H1 (cell line): ENCODE measurements around the gene CNFN. TPM values are rescaled to one million over a fixed set of nuclear protein-coding genes. Genes with fewer than 3 reads are reported as not detected.

Experiments used
- CTCF ChIA-PET: fragments of 300-600 bp; sonication (Branson Sonifier 250); formaldehyde crosslinking; loops from one replicate; lab custom pipeline; 2021; ENCODE audit not compliant: partially characterized antibody; lab: Charles Lee
- POLR2A ChIA-PET: fragments of 300-600 bp; sonication (Branson Sonifier 250); formaldehyde crosslinking; loops from one replicate; lab custom pipeline; 2021; ENCODE audit warnings: inconsistent platforms; ENCODE audit not compliant: partially characterized antibody; lab: Charles Lee
- DNase-seq, 2 experiments: peaks; one replicate each; pipeline versions ENCODE4 v3.0.0 to v3.0.0-alpha.2; 2010 to 2022; ENCODE audit warnings: low spot score in 2 of 2, low read depth in 1 of 2, mixed read lengths in 1 of 2
- FAIRE-seq: peaks from 2 replicates; lab custom pipeline; 2011; peaks lifted over from hg19 to GRCh38; lab: Jason Lieb, UNC
- H2AFZ ChIP-seq: 2 replicates; pipeline ENCODE4 v1.8.1; 2012; ENCODE audit warnings: low read length, inconsistent platforms
- H2AK5ac ChIP-seq: 2 replicates; pipeline ENCODE4 v1.6.1; 2013; ENCODE audit warnings: low read depth, low read length
- H2BK120ac ChIP-seq: replicated peaks from 2 replicates; pipeline ENCODE3; 2013; ENCODE audit warnings: low read depth, low read length, inconsistent platforms
- H2BK12ac ChIP-seq: 2 replicates; pipeline ENCODE4 v1.6.1; 2013; ENCODE audit warnings: low read depth, low read length
- H2BK15ac ChIP-seq: 2 replicates; pipeline ENCODE4 v1.6.1; 2013; ENCODE audit warnings: low read length
- H2BK20ac ChIP-seq: 2 replicates; pipeline ENCODE4 v1.6.1; 2013; ENCODE audit warnings: low read length
- H2BK5ac ChIP-seq: 2 replicates; pipeline ENCODE4 v1.6.1; 2013; ENCODE audit warnings: low read depth, low read length
- H3K14ac ChIP-seq: 2 replicates; pipeline ENCODE4 v1.6.1; 2013; ENCODE audit warnings: inconsistent platforms; ENCODE audit not compliant: insufficient read length
- H3K18ac ChIP-seq: 2 replicates; pipeline ENCODE4 v1.6.1; 2013; ENCODE audit warnings: low read length; ENCODE audit errors: extremely low read depth
- H3K23ac ChIP-seq: 2 replicates; pipeline ENCODE4 v1.6.1; 2013; ENCODE audit warnings: inconsistent platforms; ENCODE audit not compliant: insufficient read length
- H3K23me2 ChIP-seq: 2 replicates; pipeline ENCODE4 v1.6.1; 2013; ENCODE audit warnings: low read depth, low read length
- H3K27ac ChIP-seq: 2 replicates; pipeline ENCODE4 v1.6.1; 2011; ENCODE audit warnings: low read depth, low read length, inconsistent platforms
- H3K27me3 ChIP-seq, 4 experiments: replicated peaks in 1 of 4; 1 replicate in 1 of 4; 2 replicates in 3 of 4; pipeline versions ENCODE4 v1.6.1 to v1.8.1; 2011 to 2013; ENCODE audit warnings: low read length in 3 of 4, mild to moderate bottlenecking in 3 of 4, inconsistent platforms in 2 of 4, mixed read lengths in 2 of 4, moderate library complexity in 1 of 4; ENCODE audit not compliant: control insufficient read depth in 3 of 4, insufficient read depth in 3 of 4; ENCODE audit errors: extremely low read depth in 1 of 4
- H3K36me3 ChIP-seq, 4 experiments: 2 replicates each; pipeline versions ENCODE4 v1.6.1 to v1.8.1; 2011 to 2013; ENCODE audit warnings: mild to moderate bottlenecking in 4 of 4, low read length in 3 of 4, moderate library complexity in 2 of 4, control low read depth in 1 of 4, inconsistent platforms in 1 of 4; ENCODE audit not compliant: insufficient read depth in 4 of 4, control insufficient read depth in 2 of 4
- H3K4ac ChIP-seq: replicated peaks from 2 replicates; pipeline ENCODE3; 2013; ENCODE audit warnings: low read length, low read depth, mixed read lengths, inconsistent platforms; ENCODE audit not compliant: insufficient read length
- H3K4me1 ChIP-seq, 4 experiments: replicated peaks in 1 of 4; 1 replicate in 1 of 4; 2 replicates in 3 of 4; pipeline versions ENCODE4 v1.6.1 to v1.8.1; 2011 to 2013; ENCODE audit warnings: low read length in 3 of 4, inconsistent platforms in 2 of 4, mixed read lengths in 1 of 4; ENCODE audit not compliant: insufficient read depth in 4 of 4, control insufficient read depth in 3 of 4
- H3K4me2 ChIP-seq, 2 experiments: 2 replicates each; pipeline versions ENCODE4 v1.6.1 to v1.8.1; 2011 to 2013; ENCODE audit warnings: low read depth in 2 of 2, low read length in 2 of 2, control low read depth in 1 of 2, inconsistent platforms in 1 of 2, mild to moderate bottlenecking in 1 of 2; ENCODE audit not compliant: insufficient read depth in 1 of 2
- H3K4me3 ChIP-seq, 4 experiments: fragments of 200-600, 300-600 bp in 1 of 4; sonication (generic), shearing (Covaris generic), sonication (Bioruptor Twin) in 1 of 4; 2 replicates each; pipeline versions ENCODE4 v1.5.1 to v1.8.1; 2011 to 2016; ENCODE audit warnings: low read length in 4 of 4, low read depth in 3 of 4, control low read depth in 2 of 4, inconsistent platforms in 2 of 4, mild to moderate bottlenecking in 2 of 4, mixed read lengths in 1 of 4, moderate library complexity in 1 of 4; ENCODE audit not compliant: insufficient read depth in 2 of 4; ENCODE audit errors: extremely low read depth in 1 of 4
- H3K56ac ChIP-seq: replicated peaks from 2 replicates; pipeline ENCODE3; 2013; ENCODE audit warnings: low read depth, mild to moderate bottlenecking, mixed read lengths, low read length, inconsistent platforms; ENCODE audit not compliant: insufficient read length
- H3K79me1 ChIP-seq: 2 replicates; pipeline ENCODE4 v1.6.1; 2013; ENCODE audit warnings: low read depth, low read length, control low read depth
- H3K79me2 ChIP-seq, 2 experiments: 2 replicates each; pipeline versions ENCODE4 v1.6.1 to v1.8.1; 2012 to 2013; ENCODE audit warnings: low read length in 2 of 2, mild to moderate bottlenecking in 2 of 2, inconsistent platforms in 1 of 2; ENCODE audit not compliant: insufficient read depth in 2 of 2, control insufficient read depth in 1 of 2
- H3K9ac ChIP-seq, 4 experiments: replicated peaks in 1 of 4; 1 replicate in 1 of 4; 2 replicates in 3 of 4; pipeline versions ENCODE4 v1.6.1 to v1.8.1; 2011 to 2013; ENCODE audit warnings: low read depth in 3 of 4, low read length in 3 of 4, control low read depth in 2 of 4, mild to moderate bottlenecking in 2 of 4, moderate library complexity in 2 of 4, inconsistent platforms in 1 of 4; ENCODE audit errors: extremely low read depth in 1 of 4
- H3K9me3 ChIP-seq, 2 experiments: 2 replicates each; pipeline versions ENCODE4 v1.6.1 to v1.8.1; 2012 to 2013; ENCODE audit warnings: mild to moderate bottlenecking in 2 of 2, moderate library complexity in 2 of 2, control low read depth in 1 of 2, inconsistent platforms in 1 of 2, low read depth in 1 of 2, low read length in 1 of 2, mixed read lengths in 1 of 2; ENCODE audit not compliant: insufficient read depth in 2 of 2
- H4K20me1 ChIP-seq, 2 experiments: replicated peaks in 1 of 2; 2 replicates each; pipeline versions ENCODE3 to v1.8.1; 2011 to 2013; ENCODE audit warnings: inconsistent platforms in 2 of 2, low read length in 2 of 2, mild to moderate bottlenecking in 1 of 2; ENCODE audit not compliant: insufficient read depth in 2 of 2, control insufficient read depth in 1 of 2
- H4K5ac ChIP-seq: 2 replicates; pipeline ENCODE4 v1.6.1; 2013; ENCODE audit warnings: low read length, low read depth, mixed read lengths, inconsistent platforms; ENCODE audit not compliant: insufficient read length
- H4K8ac ChIP-seq: 2 replicates; pipeline ENCODE4 v1.8.0; 2013; ENCODE audit warnings: mild to moderate bottlenecking, moderate library complexity, low read length, inconsistent platforms; ENCODE audit not compliant: insufficient read depth; ENCODE audit errors: extremely low read depth
- H4K91ac ChIP-seq: replicated peaks from 2 replicates; pipeline ENCODE3; 2013; ENCODE audit warnings: low read length, mixed read lengths, inconsistent platforms; ENCODE audit not compliant: insufficient read length
- ASH2L ChIP-seq: fragments of 200-600, 300-600 bp; sonication (generic); IDR thresholded peaks from one replicate; pipeline ENCODE4 v1.7.1; 2017; ENCODE audit warnings: low read length
- BACH1 ChIP-seq: IDR thresholded peaks from 2 replicates; pipeline ENCODE4 v1.6.1; 2012; ENCODE audit warnings: low read length, improper control_type of control experiment
- BRCA1 ChIP-seq: IDR thresholded peaks from 2 replicates; pipeline ENCODE4 v1.6.1; 2012; ENCODE audit warnings: low read depth, low read length, improper control_type of control experiment
- CBX8 ChIP-seq: fragments of 300-800, 300-1000 bp; sonication (generic); IDR thresholded peaks from 2 replicates; pipeline ENCODE4 v1.7.1; 2016; ENCODE audit warnings: low read depth, low read length, borderline replicate concordance
- GABPA ChIP-seq: IDR thresholded peaks from 2 replicates; pipeline ENCODE4 v1.6.1; 2011; ENCODE audit warnings: mild to moderate bottlenecking, low read length, moderate library complexity, borderline replicate concordance; ENCODE audit not compliant: insufficient read depth
- JUN ChIP-seq: IDR thresholded peaks from 2 replicates; pipeline ENCODE4 v1.6.1; 2011; ENCODE audit warnings: low read depth, mild to moderate bottlenecking, improper control_type of control experiment, low read length
- KDM1A ChIP-seq: fragments of 200-600, 300-600 bp; sonication (generic); IDR thresholded peaks from 2 replicates; pipeline ENCODE4 v1.7.1; 2016; ENCODE audit warnings: mild to moderate bottlenecking, low read length, borderline replicate concordance
- KDM5A ChIP-seq: fragments of 200-600 bp; IDR thresholded peaks from 2 replicates; pipeline ENCODE4 v1.7.1; 2012; ENCODE audit warnings: mild to moderate bottlenecking, low read length, inconsistent platforms, mixed read lengths
- NRF1 ChIP-seq: IDR thresholded peaks from 2 replicates; pipeline ENCODE4 v1.6.1; 2011; ENCODE audit warnings: mild to moderate bottlenecking, low read depth, low read length, improper control_type of control experiment
- POU5F1 ChIP-seq: IDR thresholded peaks from 2 replicates; pipeline ENCODE4 v1.6.1; 2011; ENCODE audit warnings: low read depth, mild to moderate bottlenecking, low read length, moderate library complexity
- RNF2 ChIP-seq: fragments of 200-900, 300-1000 bp; sonication (generic); IDR thresholded peaks from 2 replicates; pipeline ENCODE4 v1.7.1; 2016; ENCODE audit warnings: borderline replicate concordance, low read depth, mild to moderate bottlenecking, antibody characterized with exemption, low read length; ENCODE audit not compliant: poor library complexity, severe bottlenecking; ENCODE audit errors: missing control alignments
- SP2 ChIP-seq: IDR thresholded peaks from 2 replicates; pipeline ENCODE4 v1.6.1; 2012; ENCODE audit warnings: mild to moderate bottlenecking, low read length, inconsistent platforms
- SRF ChIP-seq: IDR thresholded peaks from 2 replicates; pipeline ENCODE4 v1.6.1; 2011; ENCODE audit warnings: mild to moderate bottlenecking, low read depth, low read length, moderate library complexity
- WGBS, 2 experiments: shearing (Covaris generic) in 1 of 2; methylation state at CpG; one replicate each; pipeline versions ENCODE4 v1.1.6 to v1.1.7; 2013 to 2015; ENCODE audit warnings: low lambda C conversion rate in 2 of 2, mixed read lengths in 2 of 2, inconsistent platforms in 1 of 2, low coverage in 1 of 2, missing lambda C conversion rate in 1 of 2; ENCODE audit not compliant: insufficient replicate concordance in 2 of 2, insufficient coverage in 1 of 2, insufficient read length in 1 of 2; ENCODE audit errors: extremely low coverage in 1 of 2, missing lambda C conversion rate in 1 of 2; 5-methylcytosine and 5-hydroxymethylcytosine counted together
- polyA plus RNA-seq, 7 experiments: library from polyadenylated mRNA; depleted of rRNA in 3 of 7; stranded (reverse) in 5 of 7; unstranded in 2 of 7; fragments of >200 nt in 5 of 7; fragments of 200-250 nt in 2 of 7; gene quantifications; 1 replicate in 5 of 7; 2 replicates in 1 of 7; 4 replicates in 1 of 7; pipeline versions ENCODE4 v1.2.1 to v1.2.3, GENCODE V29; 2011 to 2013; ENCODE audit warnings: missing spikeins in 2 of 7, mixed read lengths in 2 of 7
- total RNA-seq: library from RNA; stranded (reverse); fragmentation: NEBNext Ultra II Directional; extraction: Animal tissue kit (Norgen Biotek cat#: 25700); gene quantifications from 2 replicates; pipeline ENCODE4 v1.2.1, GENCODE V29; 2021

CNFN gene
- total and polyA plus RNA-seq, 2 of the 8 experiments (the other 6 are each of a cell fraction or from before 2014, with no cell fraction given), result 8.9 to 31.5 TPM

DNA sequence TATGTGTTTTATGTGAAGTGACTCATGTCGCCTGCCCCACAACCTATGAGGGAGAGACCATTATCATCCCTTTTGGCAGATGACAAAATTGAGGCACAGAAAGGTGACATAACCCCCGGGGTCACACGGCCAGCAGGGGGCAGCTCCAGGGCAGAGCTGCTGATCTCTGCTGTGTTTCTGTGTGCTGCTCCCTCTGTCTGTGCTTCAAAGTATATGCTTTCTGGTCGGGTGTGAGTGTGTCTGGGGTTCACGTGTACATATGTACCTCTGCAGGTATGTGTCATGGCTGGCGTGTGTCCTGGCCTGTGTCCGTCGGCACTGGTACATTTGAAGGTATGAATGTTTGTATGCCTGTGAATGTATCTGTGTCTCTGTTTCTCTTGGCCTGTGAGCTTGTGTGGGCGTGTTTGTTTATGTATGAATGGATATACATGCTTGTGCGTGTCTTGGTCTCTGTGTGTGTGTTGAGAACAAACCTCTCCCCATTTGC is 30.0 kb upstream of the CNFN start:
- no peak overlapping the region for H2BK20ac ChIP-seq
- no peak overlapping the region for H2BK12ac ChIP-seq
- H3K23me2 ChIP-seq, result peaks cover 7% of the 10 kb centered on the region; the same call in 1 of the 2 replicates
- no peak overlapping the region for H2AFZ ChIP-seq
- no peak overlapping the region for H2BK5ac ChIP-seq
- peak overlapping the region; percentile 40 for H4K91ac ChIP-seq
- H3K79me2 ChIP-seq, result no peaks in the 10 kb centered on the region
- DNase-seq, result peak in 1 of 2 experiments; percentile 75
- no peak overlapping the region for H3K4me3 ChIP-seq
- H3K4me1 ChIP-seq, result peaks cover 0 to 13% (median 4%) of the 10 kb centered on the region in 4 experiments; a peak in 5 of 7 replicates
- FAIRE-seq, result peak; percentile 57
- no peak overlapping the region for H3K23ac ChIP-seq
- no peak overlapping the region for H3K14ac ChIP-seq
- CTCF ChIA-PET, result interaction anchor here (0.7 to 10.3 kb wide), 18 partner anchors 8 to 420 kb away, joined by 3 to 101 read pairs (median 4); no protein-coding TSS in a partner anchor
- no peak overlapping the region for H2BK15ac ChIP-seq
- H3K9ac ChIP-seq, result no peak overlapping the region
- peaks cover 4 to 9% of the 10 kb centered on the region in 2 experiments for H3K9me3 ChIP-seq
- H4K5ac ChIP-seq, result no peak overlapping the region
- H3K4ac ChIP-seq, result no peak overlapping the region
- 68% methylated on average over 10 of the region's 10 CpGs; no CpG with 5 or more reads in 1 of the 2 experiments for WGBS, 2 experiments
- H3K4me2 ChIP-seq, result no peak overlapping the region
- POLR2A ChIA-PET, result interaction anchor here (0.9 to 1.7 kb wide), 5 partner anchors 13 to 55 kb away, joined by 3 to 5 read pairs (median 3); no protein-coding TSS in a partner anchor
- peaks cover 12 to 30% (median 29%) of the 10 kb centered on the region in 4 experiments for H3K27me3 ChIP-seq
- H4K8ac ChIP-seq, result no peak overlapping the region; the same call in 1 of the 2 replicates
- no peaks in the 10 kb centered on the region for H3K36me3 ChIP-seq
- H3K56ac ChIP-seq, result no peak overlapping the region
- peaks cover 7 to 20% of the 10 kb centered on the region in 2 experiments for H4K20me1 ChIP-seq
- no peak overlapping the region for H3K27ac ChIP-seq
- H2AK5ac ChIP-seq, result no peak overlapping the region; the same call in 1 of the 2 replicates
- no peak overlapping the region for H3K18ac ChIP-seq
- H3K79me1 ChIP-seq, result no peaks in the 10 kb centered on the region
- H2BK120ac ChIP-seq, result no peak overlapping the region
- TF ChIP-seq NRF1 (no peak), SP2 (no peak), SRF (no peak), GABPA (no peak), BACH1 (no peak), BRCA1 (no peak), RNF2 (no peak), KDM5A (no peak), CBX8 (no peak), ASH2L (no peak), POU5F1 (no peak), KDM1A (peak; percentile 78; the same call in 1 of the 2 replicates), JUN (no peak)
